Prostate gland (tissue), 2 donors: Measurements from ENCODE around the gene SPATA16.

ENCODE experiments used
- CTCF ChIP-seq, 4 experiments: fragments of 200-600 bp in 2 of 4; fragments of 450-650 bp in 2 of 4; sonication (generic) in 2 of 4; IDR thresholded peaks; 1 replicate in 3 of 4; 2 replicates in 1 of 4; pipeline ENCODE4 v1.5.1; 2016 to 2019; ENCODE audit warnings: antibody characterized with exemption in 4 of 4, mild to moderate bottlenecking in 2 of 4, moderate library complexity in 2 of 4
- POLR2A ChIP-seq: fragments of 450-650 bp; IDR thresholded peaks from one replicate; pipeline ENCODE4 v1.6.1; 2016; ENCODE audit warnings: antibody characterized with exemption, mild to moderate bottlenecking
- POLR2AphosphoS5 ChIP-seq: sonication (generic); formaldehyde crosslinking; IDR thresholded peaks from one replicate; pipeline ENCODE4 v1.6.1; 2017; ENCODE audit warnings: antibody characterized with exemption

DNA sequence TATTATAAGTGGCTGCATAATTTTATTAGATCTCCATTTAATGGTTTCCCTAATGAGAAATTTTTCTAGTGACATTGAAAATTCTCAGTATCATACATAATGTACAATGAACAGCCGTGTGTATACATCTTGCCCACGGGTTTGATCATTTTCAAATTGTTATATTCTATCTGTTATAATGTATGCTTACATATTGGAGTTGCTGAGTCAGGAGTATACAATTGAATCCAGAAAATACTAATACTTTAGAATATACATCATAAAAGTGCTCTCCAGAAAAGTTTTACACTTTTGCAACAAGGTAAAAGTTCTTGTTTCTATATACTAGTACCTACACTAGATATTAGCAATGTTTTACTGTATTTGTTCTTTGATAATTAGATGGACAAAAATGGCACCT, 82.8 kb downstream of the SPATA16 start:
- TF ChIP-seq CTCF (IDR thresholded peaks at IDR 0.05) (no peak), POLR2AphosphoS5 (no peak), POLR2A (no peak)
